Nephron (organoid): ENCODE data around the gene PKD1L1.

Experiments used
- H3K27ac Mint-ChIP-seq, 3 experiments: 2 replicates each; pipeline ENCODE4 v1.8.0; 2020; ENCODE audit warnings: mixed read lengths in 3 of 3, mild to moderate bottlenecking in 2 of 3, moderate library complexity in 1 of 3
- H3K27me3 Mint-ChIP-seq: 2 replicates; pipeline ENCODE4 v1.8.0; 2021; ENCODE audit warnings: low read depth, mild to moderate bottlenecking, moderate library complexity, mixed read lengths
- H3K36me3 Mint-ChIP-seq: 2 replicates; pipeline ENCODE4 v1.8.0; 2020; ENCODE audit warnings: low read depth, mixed read lengths
- H3K4me1 Mint-ChIP-seq: 2 replicates; pipeline ENCODE4 v1.8.0; 2020; ENCODE audit warnings: mixed read lengths
- H3K4me3 Mint-ChIP-seq, 3 experiments: 2 replicates each; pipeline ENCODE4 v1.8.0; 2020; ENCODE audit warnings: mild to moderate bottlenecking in 3 of 3, mixed read lengths in 3 of 3, moderate library complexity in 2 of 3
- H3K9me3 Mint-ChIP-seq: 2 replicates; pipeline ENCODE4 v1.8.0; 2020; ENCODE audit warnings: mixed read lengths
- CTCF ChIP-seq, 3 experiments: fragments of 200-600 bp; sonication (generic); IDR thresholded peaks; one replicate each; pipeline ENCODE4 v1.5.0; 2021; ENCODE audit warnings: antibody characterized with exemption in 3 of 3; ENCODE audit not compliant: unreplicated experiment in 3 of 3

PKD1L1 gene

GRCh38 chr7:47763063-47763974 lies 184.9 kb downstream of the PKD1L1 start:
- Mint-ChIP-seq H3K27ac (peak overlapping the region; percentile 28 to 90 (median 73)), H3K4me3 (no peak overlapping the region), H3K4me1 (peaks cover 38% of the 10 kb centered on the region), H3K9me3 (peaks cover 2% of the 10 kb centered on the region), H3K27me3 (peaks cover 3% of the 10 kb centered on the region), H3K36me3 (no peaks in the 10 kb centered on the region)
- TF ChIP-seq CTCF (IDR thresholded peaks at IDR 0.05; ENCODE audit: unreplicated experiment in 3 of 3), result no peak

- peaks cover 3% of the 10 kb centered on the region for H3K27me3 Mint-ChIP-seq
- peaks cover 2% of the 10 kb centered on the region for H3K9me3 Mint-ChIP-seq
- peak overlapping the region in 2 of 3 experiments; percentile 28 to 90 for H3K27ac Mint-ChIP-seq
- TF ChIP-seq CTCF (IDR thresholded peaks at IDR 0.05; ENCODE audit: unreplicated experiment in 3 of 3), result no peak
- peaks cover 40% of the 10 kb centered on the region for H3K4me1 Mint-ChIP-seq
- H3K4me3 Mint-ChIP-seq, result no peak overlapping the region
- no peaks in the 10 kb centered on the region for H3K36me3 Mint-ChIP-seq
Measured at GRCh38 chr7:47762746-47763062, 185.6 kb downstream of the PKD1L1 start.

GRCh38 chr7:47762207-47762606 lies 186.1 kb downstream of the PKD1L1 start:
- Mint-ChIP-seq H3K9me3 (no peaks in the 10 kb centered on the region), H3K4me1 (peaks cover 37% of the 10 kb centered on the region), H3K36me3 (no peaks in the 10 kb centered on the region), H3K4me3 (no peak overlapping the region), H3K27me3 (peaks cover 3% of the 10 kb centered on the region), H3K27ac (peak overlapping the region in 1 of 3 experiments; percentile 90)
- TF ChIP-seq CTCF (IDR thresholded peaks at IDR 0.05; ENCODE audit: unreplicated experiment in 3 of 3), result no peak

DNA sequence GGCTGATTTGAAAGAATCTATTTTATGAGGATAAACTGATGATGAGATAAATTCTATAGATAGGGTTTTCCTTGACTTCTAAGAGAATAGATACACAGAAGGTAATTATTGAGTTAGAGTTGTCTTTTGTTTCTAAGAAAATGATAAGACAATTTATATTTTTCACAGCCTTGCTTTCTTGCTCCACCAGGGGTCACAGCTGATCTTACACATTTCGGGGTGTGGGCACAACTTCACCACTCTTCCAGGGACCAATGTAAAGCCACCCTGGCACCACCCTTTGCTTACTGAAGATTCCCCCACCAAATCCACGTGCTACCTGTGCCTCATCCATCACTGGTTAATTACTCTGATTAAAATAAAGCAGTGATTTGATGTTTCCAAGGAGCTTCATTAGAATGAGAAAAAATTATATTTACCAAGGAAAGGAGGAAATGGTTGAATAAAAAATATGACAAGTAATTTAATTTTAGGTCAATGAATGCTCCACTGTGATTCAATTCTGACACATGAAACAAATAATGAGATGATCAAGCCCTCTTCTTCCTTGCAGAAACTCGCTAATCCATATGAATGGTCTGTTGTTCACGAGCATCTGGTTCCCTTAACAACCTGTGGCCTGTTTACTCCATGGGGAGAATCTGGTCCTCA lies 189.1 kb downstream of the PKD1L1 start:
- Mint-ChIP-seq H3K9me3 (no peaks in the 10 kb centered on the region), H3K4me1 (peaks cover 19% of the 10 kb centered on the region), H3K36me3 (no peaks in the 10 kb centered on the region), H3K27me3 (peaks cover 3% of the 10 kb centered on the region), H3K4me3 (no peak overlapping the region), H3K27ac (no peak overlapping the region)
- TF ChIP-seq CTCF (IDR thresholded peaks at IDR 0.05; ENCODE audit: unreplicated experiment in 3 of 3), result no peak

DNA sequence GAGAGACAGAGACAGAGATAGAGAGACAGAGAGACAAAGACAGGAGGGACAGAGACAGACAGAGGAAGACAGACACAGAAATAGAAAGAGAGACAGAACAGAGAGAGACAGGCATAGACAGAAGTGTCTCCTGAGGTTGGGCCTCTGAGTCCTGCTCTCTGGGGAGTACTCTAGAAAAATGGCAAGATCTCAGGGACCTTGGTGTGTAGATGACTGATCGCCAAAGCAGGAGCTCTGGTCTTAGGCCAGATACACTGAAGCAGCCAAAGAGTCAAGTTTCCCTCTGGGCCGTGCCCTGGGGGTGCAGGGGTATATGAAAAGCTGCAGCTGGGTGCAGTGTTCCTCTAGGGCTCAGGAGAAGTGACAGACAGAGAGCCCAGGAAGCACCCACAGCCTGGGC lies 189.7 kb downstream of the PKD1L1 start:
- no peak for TF ChIP-seq CTCF (IDR thresholded peaks at IDR 0.05; ENCODE audit: unreplicated experiment in 3 of 3)
- H3K4me3 Mint-ChIP-seq, result no peak overlapping the region
- no peaks in the 10 kb centered on the region for H3K36me3 Mint-ChIP-seq
- H3K4me1 Mint-ChIP-seq, result peaks cover 16% of the 10 kb centered on the region
- H3K27me3 Mint-ChIP-seq, result peaks cover 3% of the 10 kb centered on the region
- peak overlapping the region in 2 of 3 experiments; percentile 10 to 34 for H3K27ac Mint-ChIP-seq
- H3K9me3 Mint-ChIP-seq, result no peaks in the 10 kb centered on the region
